ENCODE data around the gene VASN.

- TF ChIP-seq CTCF (IDR thresholded peaks at IDR 0.05) (no peak), EP300 (IDR thresholded peaks at IDR 0.05) (no peak)
Measured at GRCh38 chr16:4372578-4373355, 1.1 kb downstream of the VASN start.
